G401 (cell line): ENCODE results near the gene ZNF212. TPM values are rescaled to one million over a fixed set of nuclear protein-coding genes. Genes with fewer than 3 reads are reported as not detected.
"Not testable (repeated sequence)": the region's sequence is repeated elsewhere in the genome, so short reads cannot be mapped to it uniquely, and the experiment has no call there.

Experiments used
- DNase-seq: peaks from one replicate; pipeline ENCODE4 v3.0.0-alpha.2; 2015; ENCODE audit warnings: low spot score
- in situ Hi-C: cut with HindIII; loops from 2 replicates; pipeline ENCODE4 v1.10.0; 2016; ENCODE audit warnings: low sequenced_read_pairs, mixed read lengths
- total RNA-seq: library from RNA; depleted of rRNA; stranded (reverse); fragments of >200 nt; shearing (Covaris generic); gene quantifications from 2 replicates; pipeline ENCODE4 v1.2.3, GENCODE V29; 2014

ZNF212 gene
- total RNA-seq, 1 experiment from 2014 or later: 11.6 TPM

- no peak for DNase-seq
- in situ Hi-C loops: no loop called here
Measured at GRCh38 chr7:149217570-149217969, 21.9 kb upstream of the ZNF212 start.

GRCh38 chr7:149218469-149219420 is 20.7 kb upstream of the ZNF212 start:
- in situ Hi-C loops: no loop called here
- DNase-seq: no peak

- DNase-seq: no peak
- in situ Hi-C loops: no loop called here
Measured at GRCh38 chr7:149220534-149220933, 18.9 kb upstream of the ZNF212 start.

GRCh38 chr7:149223176-149223575 is 16.3 kb upstream of the ZNF212 start:
- in situ Hi-C loops: no loop called here
- no peak for DNase-seq

- no peak for DNase-seq
- in situ Hi-C loops: no loop called here
Measured at GRCh38 chr7:149223761-149224160, 15.7 kb upstream of the ZNF212 start.

GRCh38 chr7:149224352-149224751 is 15.1 kb upstream of the ZNF212 start:
- in situ Hi-C loops: no loop called here
- DNase-seq: no peak

GRCh38 chr7:149225106-149225505 is 14.3 kb upstream of the ZNF212 start:
- DNase-seq: no peak
- in situ Hi-C loops: no loop called here

- in situ Hi-C loops: no loop called here
- no peak for DNase-seq
Measured at GRCh38 chr7:149225656-149226055, 13.8 kb upstream of the ZNF212 start.

- in situ Hi-C loops, DNase-seq: not testable (repeated sequence)
Measured at GRCh38 chr7:149226366-149226765, 13.1 kb upstream of the ZNF212 start.

GRCh38 chr7:149226840-149227494 is 12.5 kb upstream of the ZNF212 start:
- in situ Hi-C loops: no loop called here
- no peak for DNase-seq

- DNase-seq: no peak
- in situ Hi-C loops: no loop called here
Measured at GRCh38 chr7:149228831-149229471, 10.5 kb upstream of the ZNF212 start.

GRCh38 chr7:149229526-149229925 is 9.9 kb upstream of the ZNF212 start:
- DNase-seq: no peak
- in situ Hi-C loops: no loop called here

- no peak for DNase-seq
- in situ Hi-C loops: no loop called here
Measured at GRCh38 chr7:149232362-149232761, 7.1 kb upstream of the ZNF212 start.

GRCh38 chr7:149233655-149234204 is 5.7 kb upstream of the ZNF212 start:
- in situ Hi-C loops: not testable (repeated sequence)

GRCh38 chr7:149237502-149237901 is 1.9 kb upstream of the ZNF212 start:
- DNase-seq: no peak
- in situ Hi-C loops: no loop called here

More at GRCh38 chr7:149233655-149234204, 5.7 kb upstream of the ZNF212 start:
- DNase-seq: not testable (repeated sequence)

- DNase-seq: no peak
- in situ Hi-C loops: no loop called here
Measured at GRCh38 chr7:149238051-149238450, 1.4 kb upstream of the ZNF212 start.

GRCh38 chr7:149240637-149241036 is 1.2 kb downstream of the ZNF212 start:
- no peak for DNase-seq
- in situ Hi-C loops: no loop called here

GRCh38 chr7:149241696-149242095 is 2.2 kb downstream of the ZNF212 start:
- no peak for DNase-seq
- in situ Hi-C loops: no loop called here

GRCh38 chr7:149245244-149245643 is 5.8 kb downstream of the ZNF212 start:
- DNase-seq: no peak

GRCh38 chr7:149245744-149246143 is 6.3 kb downstream of the ZNF212 start:
- in situ Hi-C loops: no loop called here
- DNase-seq: no peak

More at GRCh38 chr7:149245244-149245643, 5.8 kb downstream of the ZNF212 start:
- in situ Hi-C loops: no loop called here
